Endothelial cell of umbilical vein (primary cell): Measurements from ENCODE around the gene ABCF2. TPM values are rescaled to one million over a fixed set of nuclear protein-coding genes. Genes with fewer than 3 reads are reported as not detected.

Experiments used
- BruUV-seq: library from RNA; stranded (reverse); fragments of 400-500 nt; replicated peaks from 2 replicates; lab custom pipeline; 2021; lab: Mats Ljungman, UMichigan
- CTCF ChIA-PET: fragments of 300-600, 350-600 bp; sonication (Branson Sonifier 250); formaldehyde crosslinking; loops from one replicate; lab custom pipeline; 2021; ENCODE audit warnings: antibody characterized with exemption, inconsistent platforms; lab: Charles Lee
- POLR2A ChIA-PET: fragments of 300-600, 350-600 bp; sonication (Branson Sonifier 250); formaldehyde crosslinking; loops from one replicate; lab custom pipeline; 2021; ENCODE audit warnings: antibody characterized with exemption, inconsistent platforms; lab: Charles Lee
- DNase-seq: peaks from one replicate; pipeline ENCODE4 v3.0.0-alpha.2; 2011; ENCODE audit warnings: low read depth, low spot score
- FAIRE-seq: peaks from 2 replicates; lab custom pipeline; 2011; peaks lifted over from hg19 to GRCh38; lab: Jason Lieb, UNC
- H2AFZ ChIP-seq: 2 replicates; pipeline ENCODE4 v1.6.0; 2012; ENCODE audit warnings: low read depth, low read length, control low read depth, inconsistent platforms
- H3K27ac ChIP-seq: 2 replicates; pipeline ENCODE4 v1.5.1; 2011; ENCODE audit warnings: low read depth, mild to moderate bottlenecking, control low read depth, low read length, moderate library complexity; ENCODE audit not compliant: insufficient read depth
- H3K27me3 ChIP-seq, 2 experiments: 2 replicates each; pipeline versions ENCODE4 v1.6.0 to v1.6.1; 2011; ENCODE audit warnings: low read length in 2 of 2, mixed read lengths in 1 of 2; ENCODE audit not compliant: control insufficient read depth in 2 of 2, insufficient read depth in 2 of 2
- H3K36me3 ChIP-seq, 2 experiments: 2 replicates in 1 of 2; 3 replicates in 1 of 2; pipeline ENCODE4 v1.5.1; 2011; ENCODE audit warnings: low read length in 2 of 2, mild to moderate bottlenecking in 1 of 2, moderate library complexity in 1 of 2; ENCODE audit not compliant: control insufficient read depth in 2 of 2, insufficient read depth in 2 of 2; ENCODE audit errors: extremely low read depth in 1 of 2
- H3K4me1 ChIP-seq: 3 replicates; pipeline ENCODE4 v1.5.1; 2011; ENCODE audit warnings: mild to moderate bottlenecking, low read length; ENCODE audit not compliant: control insufficient read depth, insufficient read depth; ENCODE audit errors: extremely low read depth
- H3K4me2 ChIP-seq: 2 replicates; pipeline ENCODE4 v1.6.1; 2011; ENCODE audit warnings: low read length, control low read depth, mixed read lengths; ENCODE audit not compliant: insufficient read depth
- H3K4me3 ChIP-seq, 3 experiments: fragments of 200-600 bp in 1 of 3; sonication (generic), shearing (Covaris generic) in 1 of 3; replicated peaks in 1 of 3; 2 replicates each; pipeline ENCODE4 v1.5.1; 2011 to 2016; ENCODE audit warnings: control low read depth in 3 of 3, low read length in 3 of 3, mild to moderate bottlenecking in 2 of 3, inconsistent platforms in 1 of 3, low read depth in 1 of 3, moderate library complexity in 1 of 3; ENCODE audit not compliant: insufficient read depth in 1 of 3
- H3K79me2 ChIP-seq: 2 replicates; pipeline ENCODE4 v1.6.0; 2012; ENCODE audit warnings: low read length, inconsistent platforms; ENCODE audit not compliant: control insufficient read depth, insufficient read depth
- H3K9ac ChIP-seq: replicated peaks from 2 replicates; pipeline ENCODE3; 2011; ENCODE audit warnings: low read length, control low read depth; ENCODE audit not compliant: insufficient read depth; ENCODE audit errors: extremely low read depth
- H3K9me1 ChIP-seq: replicated peaks from 3 replicates; pipeline ENCODE4 v1.6.0; 2011; ENCODE audit warnings: mild to moderate bottlenecking, low read length; ENCODE audit not compliant: control insufficient read depth, insufficient read depth; ENCODE audit errors: extremely low read depth
- H3K9me3 ChIP-seq: replicated peaks from 2 replicates; pipeline ENCODE4 v1.5.1; 2012; ENCODE audit warnings: low read length, inconsistent platforms; ENCODE audit not compliant: control insufficient read depth, insufficient read depth
- H4K20me1 ChIP-seq: replicated peaks from 2 replicates; pipeline ENCODE3; 2011; ENCODE audit warnings: mild to moderate bottlenecking, low read length; ENCODE audit not compliant: control insufficient read depth, insufficient read depth; ENCODE audit errors: extremely low read depth
- CTCF ChIP-seq, 2 donors: IDR thresholded peaks; 1 replicate in 1 of 2; 2 replicates in 1 of 2; pipeline ENCODE4 v1.5.1; 2011; ENCODE audit warnings: low read length in 2 of 2, mild to moderate bottlenecking in 2 of 2, moderate library complexity in 2 of 2, control low read depth in 1 of 2, inconsistent platforms in 1 of 2, low read depth in 1 of 2; ENCODE audit not compliant: insufficient read depth in 1 of 2; ENCODE audit errors: extremely low read depth in 1 of 2
- EZH2 ChIP-seq: IDR thresholded peaks from 2 replicates; pipeline ENCODE4 v1.6.1; 2012; ENCODE audit warnings: borderline replicate concordance, low read depth, mild to moderate bottlenecking, moderate library complexity, low read length, inconsistent platforms; ENCODE audit not compliant: severe bottlenecking
- FOS ChIP-seq: IDR thresholded peaks from 2 replicates; pipeline ENCODE4 v1.6.1; 2011; ENCODE audit warnings: mild to moderate bottlenecking, low read length, moderate library complexity, borderline replicate concordance; ENCODE audit not compliant: insufficient read depth
- GATA2 ChIP-seq: IDR thresholded peaks from 2 replicates; pipeline ENCODE4 v1.7.0; 2011; ENCODE audit warnings: low read depth, mild to moderate bottlenecking, moderate library complexity, mixed read lengths, low read length; ENCODE audit not compliant: insufficient read length, insufficient read depth
- JUN ChIP-seq: IDR thresholded peaks from 2 replicates; pipeline ENCODE4 v1.6.1; 2011; ENCODE audit warnings: borderline replicate concordance, low read depth; ENCODE audit not compliant: insufficient read length, insufficient read depth
- MYC ChIP-seq: IDR thresholded peaks from one replicate; pipeline ENCODE4 v1.6.1; 2011; ENCODE audit warnings: mild to moderate bottlenecking, low read depth, low read length
- POLR2A ChIP-seq: IDR thresholded peaks from 2 replicates; pipeline ENCODE4 v1.6.1; 2012; ENCODE audit warnings: low read depth, mild to moderate bottlenecking, control low read depth, low read length
- POLR2AphosphoS5 ChIP-seq: IDR thresholded peaks from 2 replicates; pipeline ENCODE4 v1.6.1; 2012; ENCODE audit warnings: low read depth, mild to moderate bottlenecking, control low read depth, low read length, moderate library complexity; ENCODE audit not compliant: insufficient read depth
- dilution Hi-C: fragments of 300-500 bp; cut with MboI; formaldehyde crosslinking; loops from one replicate; pipeline ENCODE4 v1.15.0; 2019; ENCODE audit warnings: low sequenced_read_pairs; ENCODE audit not compliant: extremely low pct_ligation_motif_present
- intact Hi-C: fragments of 100-400 bp; cut with micrococcal nuclease; formaldehyde crosslinking; loops from one replicate; pipeline ENCODE4 v1.10.0; 2022
- polyA plus RNA-seq, 4 experiments: library from polyadenylated mRNA; depleted of rRNA in 3 of 4; stranded (reverse) in 3 of 4; unstranded in 1 of 4; fragments of >200 nt; gene quantifications; 2 replicates each; pipeline versions ENCODE4 v1.2.1 to v1.2.3, GENCODE V29; 2011 to 2012; ENCODE audit warnings: missing spikeins in 1 of 4
- total RNA-seq: library from RNA; stranded (reverse); gene quantifications from 2 replicates; pipeline ENCODE4 v1.2.3, GENCODE V29; 2021
- TF ChIP-seq, protein P1 (sequence below): IDR thresholded peaks from 2 replicates; pipeline ENCODE4 v1.6.1; 2011; ENCODE audit not compliant: insufficient read depth, insufficient read length

Gene ABCF2
- total and polyA plus RNA-seq, 2 donors (not counting 3 experiments of a cell fraction or from before 2014, with no cell fraction given): 45.3 to 61.6 TPM

- Histone ChIP-seq H3K36me3 (no peaks in the 10 kb centered on the region), H3K4me3 (no peak overlapping the region), H4K20me1 (no peaks in the 10 kb centered on the region), H3K4me1 (no peaks in the 10 kb centered on the region), H3K27me3 (peaks cover 4 to 12% of the 10 kb centered on the region in 2 experiments), H3K27ac (no peak overlapping the region), H2AFZ (no peak overlapping the region), H3K9ac (no peak overlapping the region), H3K79me2 (no peaks in the 10 kb centered on the region), H3K9me1 (no peaks in the 10 kb centered on the region), H3K4me2 (no peak overlapping the region), H3K9me3 (no peaks in the 10 kb centered on the region)
- no peak for TF ChIP-seq POLR2AphosphoS5
- no peak for TF ChIP-seq FOS
- no peak for TF ChIP-seq CTCF (IDR thresholded peaks at IDR 0.05; ENCODE audit: extremely low read depth in 1 of 2, insufficient read depth in 1 of 2, low read depth in 1 of 2, low read length in 2 of 2)
- TF ChIP-seq MYC: no peak
- no peak for TF ChIP-seq EZH2
- TF ChIP-seq POLR2A: no peak
- no peak for TF ChIP-seq JUN
- TF ChIP-seq, protein P1, sequence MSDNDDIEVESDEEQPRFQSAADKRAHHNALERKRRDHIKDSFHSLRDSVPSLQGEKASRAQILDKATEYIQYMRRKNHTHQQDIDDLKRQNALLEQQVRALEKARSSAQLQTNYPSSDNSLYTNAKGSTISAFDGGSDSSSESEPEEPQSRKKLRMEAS: no peak
- TF ChIP-seq GATA2: no peak
- DNase-seq (no peak), FAIRE-seq (no peak)
- no TSS peak for BruUV-seq
- ChIA-PET POLR2A (no interaction called here), CTCF (interaction anchor here (0.7 to 2.6 kb wide), 3 partner anchors 51 to 212 kb away, joined by 3 to 8 read pairs (median 6); no protein-coding TSS in a partner anchor)
- dilution Hi-C loops (no loop called here), intact Hi-C loops (no loop called here)
Observed at GRCh38 chr7:151175047-151175792, 51.8 kb downstream of the ABCF2 start.
